ENCODE results near the gene TTYH3. TPM values are rescaled to one million over a fixed set of nuclear protein-coding genes. Genes with fewer than 3 reads are reported as not detected.

Gene TTYH3
- total and polyA plus RNA-seq, 2 donors (not counting 1 experiment from before 2014, with no cell fraction given) = 17.4 to 19.7 TPM

GRCh38 chr7:2699289-2699620 lies 67.5 kb downstream of the TTYH3 start:
- no peak overlapping the region for H3K27ac ChIP-seq (ENCODE audit: insufficient read depth, low read length)
- no peaks in the 10 kb centered on the region for H3K79me2 ChIP-seq (ENCODE audit: control insufficient read depth, insufficient read depth, low read length)
- H3K4me3 ChIP-seq (replicated peaks in 1 of 4; ENCODE audit: control extremely low read depth in 1 of 4, insufficient read depth in 1 of 4, low read depth in 3 of 4, low read length in 4 of 4) = no peak overlapping the region
- H3K9me3 ChIP-seq (ENCODE audit: control insufficient read depth, insufficient read depth, low read depth, low read length) = no peaks in the 10 kb centered on the region
- no peaks in the 10 kb centered on the region for H3K36me3 ChIP-seq (ENCODE audit: control insufficient read depth, insufficient read depth, low read length)
- no peak for TF ChIP-seq EZH2 (IDR thresholded peaks at IDR 0.05; ENCODE audit: low read length, missing control alignments)
- no peak for TF ChIP-seq CTCF (conservative IDR thresholded peaks at IDR 0.05 in 1 of 2, IDR thresholded peaks at IDR 0.05 in 1 of 2; ENCODE audit: low read depth in 1 of 2, low read length in 2 of 2)
- no peak overlapping the region for H3K9ac ChIP-seq (ENCODE audit: insufficient read depth, low read length)
- no peaks in the 10 kb centered on the region for H4K20me1 ChIP-seq (ENCODE audit: control insufficient read depth, extremely low read depth, insufficient read depth, low read length)
- peaks cover 3% of the 10 kb centered on the region for H3K4me1 ChIP-seq (ENCODE audit: control insufficient read depth, extremely low read depth, insufficient read depth, low read length)
- H2AFZ ChIP-seq (ENCODE audit: low read length) = no peak overlapping the region
- H3K4me2 ChIP-seq (ENCODE audit: extremely low read depth, insufficient read depth, low read length) = no peak overlapping the region
- no peaks in the 10 kb centered on the region for H3K27me3 ChIP-seq (ENCODE audit: control insufficient read depth, insufficient read depth, low read length)
- DNase-seq (ENCODE audit: low read depth in 2 of 2) = no peak

GRCh38 chr7:2700141-2700850 lies 68.5 kb downstream of the TTYH3 start:
- DNase-seq (ENCODE audit: low read depth in 2 of 2) = no peak
- H3K4me1 ChIP-seq (ENCODE audit: control insufficient read depth, extremely low read depth, insufficient read depth, low read length) = peaks cover 3% of the 10 kb centered on the region
- H3K79me2 ChIP-seq (ENCODE audit: control insufficient read depth, insufficient read depth, low read length) = no peaks in the 10 kb centered on the region
- H3K27ac ChIP-seq (ENCODE audit: insufficient read depth, low read length) = no peak overlapping the region
- H3K4me3 ChIP-seq (replicated peaks in 1 of 4; ENCODE audit: control extremely low read depth in 1 of 4, insufficient read depth in 1 of 4, low read depth in 3 of 4, low read length in 4 of 4) = no peak overlapping the region
- H3K9me3 ChIP-seq (ENCODE audit: control insufficient read depth, insufficient read depth, low read depth, low read length) = no peaks in the 10 kb centered on the region
- H3K27me3 ChIP-seq (ENCODE audit: control insufficient read depth, insufficient read depth, low read length) = no peaks in the 10 kb centered on the region
- no peak overlapping the region for H3K4me2 ChIP-seq (ENCODE audit: extremely low read depth, insufficient read depth, low read length)
- H3K36me3 ChIP-seq (ENCODE audit: control insufficient read depth, insufficient read depth, low read length) = no peaks in the 10 kb centered on the region
- H4K20me1 ChIP-seq (ENCODE audit: control insufficient read depth, extremely low read depth, insufficient read depth, low read length) = no peaks in the 10 kb centered on the region
- H2AFZ ChIP-seq (ENCODE audit: low read length) = no peak overlapping the region
- no peak overlapping the region for H3K9ac ChIP-seq (ENCODE audit: insufficient read depth, low read length)
- TF ChIP-seq EZH2 (IDR thresholded peaks at IDR 0.05; ENCODE audit: low read length, missing control alignments) (no peak), CTCF (conservative IDR thresholded peaks at IDR 0.05 in 1 of 2, IDR thresholded peaks at IDR 0.05 in 1 of 2; ENCODE audit: low read depth in 1 of 2, low read length in 2 of 2) (no peak)

GRCh38 chr7:2701424-2701823 lies 69.6 kb downstream of the TTYH3 start:
- Histone ChIP-seq H3K9me3 (ENCODE audit: control insufficient read depth, insufficient read depth, low read depth, low read length) (no peaks in the 10 kb centered on the region), H4K20me1 (ENCODE audit: control insufficient read depth, extremely low read depth, insufficient read depth, low read length) (no peaks in the 10 kb centered on the region), H3K36me3 (ENCODE audit: control insufficient read depth, insufficient read depth, low read length) (no peaks in the 10 kb centered on the region), H3K79me2 (ENCODE audit: control insufficient read depth, insufficient read depth, low read length) (no peaks in the 10 kb centered on the region), H3K4me3 (replicated peaks in 1 of 4; ENCODE audit: control extremely low read depth in 1 of 4, insufficient read depth in 1 of 4, low read depth in 3 of 4, low read length in 4 of 4) (no peak overlapping the region), H3K27ac (ENCODE audit: insufficient read depth, low read length) (no peak overlapping the region), H3K4me2 (ENCODE audit: extremely low read depth, insufficient read depth, low read length) (no peak overlapping the region), H3K27me3 (ENCODE audit: control insufficient read depth, insufficient read depth, low read length) (no peaks in the 10 kb centered on the region), H2AFZ (ENCODE audit: low read length) (no peak overlapping the region), H3K4me1 (ENCODE audit: control insufficient read depth, extremely low read depth, insufficient read depth, low read length) (peaks cover 3% of the 10 kb centered on the region), H3K9ac (ENCODE audit: insufficient read depth, low read length) (no peak overlapping the region)
- no peak for TF ChIP-seq EZH2 (IDR thresholded peaks at IDR 0.05; ENCODE audit: low read length, missing control alignments)
- TF ChIP-seq CTCF (conservative IDR thresholded peaks at IDR 0.05 in 1 of 2, IDR thresholded peaks at IDR 0.05 in 1 of 2; ENCODE audit: low read depth in 1 of 2, low read length in 2 of 2) = no peak
- no peak for DNase-seq (ENCODE audit: low read depth in 2 of 2)

Measured in fibroblast of lung (primary cell).